ENCODE data around the gene NKX2-3. TPM values are rescaled to one million over a fixed set of nuclear protein-coding genes. Genes with fewer than 3 reads are reported as not detected.

The NKX2-3 gene
- not detected in 2 replicates for total RNA-seq

GRCh38 chr10:99532687-99533495 is at the start of gene NKX2-3:
TSS of gene NKX2-3 (plus strand) at chr10:99532942. CDS start at chr10:99533132, 190 bp downstream.

Other genes starting within 250 kb of the NKX2-3 start
- gene CNNM1, start 203.6 kb upstream of the NKX2-3 start, total RNA-seq, result 0.14 TPM in 1 of 2 replicates, not detected in the other
- 30.0 and 45.3 TPM in 2 replicates for gene GOT1, start 102.3 kb upstream of the NKX2-3 start, total RNA-seq
- gene SLC25A28, start 87.5 kb downstream of the NKX2-3 start, total RNA-seq, result 7.8 and 12.8 TPM in 2 replicates
- 11.7 and 13.8 TPM in 2 replicates for gene ENTPD7, start 126.6 kb downstream of the NKX2-3 start, total RNA-seq
- 28.9 and 32.4 TPM in 2 replicates for gene COX15, start 199.2 kb downstream of the NKX2-3 start, total RNA-seq
- 18.9 and 32.0 TPM in 2 replicates for gene CUTC, start 199.3 kb downstream of the NKX2-3 start, total RNA-seq
- 0.28 and 0.65 TPM in 2 replicates for gene ABCC2, start 249.7 kb downstream of the NKX2-3 start, total RNA-seq